GM12874 (cell line): ENCODE measurements around the gene HYAL2.

ENCODE experiments used
- TF ChIP-seq, protein P1 (sequence below): IDR thresholded peaks from 2 replicates; pipeline ENCODE4 v1.5.1; 2011; ENCODE audit warnings: low read depth, mild to moderate bottlenecking, control low read depth, low read length, moderate library complexity; ENCODE audit not compliant: insufficient read depth

Gene HYAL2

DNA sequence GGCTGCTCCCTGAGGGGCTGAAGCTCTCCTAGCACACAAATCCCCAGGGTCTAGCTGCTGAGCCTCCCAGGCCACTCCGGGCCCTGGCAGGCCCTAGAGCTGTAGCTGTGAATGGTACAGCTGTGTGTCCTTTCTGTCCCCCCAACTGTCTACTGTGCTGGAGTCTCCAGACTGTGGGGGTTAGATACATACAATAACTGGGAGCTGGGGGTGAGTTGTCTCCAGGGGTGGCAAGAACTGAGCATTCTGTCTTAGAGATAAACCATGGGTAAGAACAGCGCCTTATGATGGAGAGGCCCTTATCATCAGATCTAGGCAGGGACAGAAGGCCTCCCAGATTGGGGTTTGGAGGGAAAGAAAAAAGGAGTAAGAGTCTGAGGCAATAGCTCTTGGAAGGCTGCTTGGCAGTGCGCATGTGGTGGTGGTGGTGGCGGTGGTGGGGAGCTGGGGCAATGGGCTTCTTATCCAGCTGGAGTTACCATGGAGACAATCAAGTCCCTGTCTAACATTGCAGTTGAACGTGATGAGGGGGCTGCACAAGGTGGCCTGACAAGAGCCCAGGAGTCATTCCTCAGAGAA is 31.7 kb upstream of the HYAL2 start:
- TF ChIP-seq, protein P1, sequence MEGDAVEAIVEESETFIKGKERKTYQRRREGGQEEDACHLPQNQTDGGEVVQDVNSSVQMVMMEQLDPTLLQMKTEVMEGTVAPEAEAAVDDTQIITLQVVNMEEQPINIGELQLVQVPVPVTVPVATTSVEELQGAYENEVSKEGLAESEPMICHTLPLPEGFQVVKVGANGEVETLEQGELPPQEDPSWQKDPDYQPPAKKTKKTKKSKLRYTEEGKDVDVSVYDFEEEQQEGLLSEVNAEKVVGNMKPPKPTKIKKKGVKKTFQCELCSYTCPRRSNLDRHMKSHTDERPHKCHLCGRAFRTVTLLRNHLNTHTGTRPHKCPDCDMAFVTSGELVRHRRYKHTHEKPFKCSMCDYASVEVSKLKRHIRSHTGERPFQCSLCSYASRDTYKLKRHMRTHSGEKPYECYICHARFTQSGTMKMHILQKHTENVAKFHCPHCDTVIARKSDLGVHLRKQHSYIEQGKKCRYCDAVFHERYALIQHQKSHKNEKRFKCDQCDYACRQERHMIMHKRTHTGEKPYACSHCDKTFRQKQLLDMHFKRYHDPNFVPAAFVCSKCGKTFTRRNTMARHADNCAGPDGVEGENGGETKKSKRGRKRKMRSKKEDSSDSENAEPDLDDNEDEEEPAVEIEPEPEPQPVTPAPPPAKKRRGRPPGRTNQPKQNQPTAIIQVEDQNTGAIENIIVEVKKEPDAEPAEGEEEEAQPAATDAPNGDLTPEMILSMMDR: no peak

- TF ChIP-seq, protein P1: no peak
These were observed 30.9 kb upstream of the HYAL2 start for GRCh38 chr3:50353245-50354004.

- TF ChIP-seq, protein P1: 0 out of 2 replicates have a peak, but pooled peaks have one; percentile 5
These were observed 30.2 kb upstream of the HYAL2 start for GRCh38 chr3:50352781-50353180.

- TF ChIP-seq, protein P1: no peak
These were observed 28.8 kb upstream of the HYAL2 start for GRCh38 chr3:50351323-50351697.

DNA sequence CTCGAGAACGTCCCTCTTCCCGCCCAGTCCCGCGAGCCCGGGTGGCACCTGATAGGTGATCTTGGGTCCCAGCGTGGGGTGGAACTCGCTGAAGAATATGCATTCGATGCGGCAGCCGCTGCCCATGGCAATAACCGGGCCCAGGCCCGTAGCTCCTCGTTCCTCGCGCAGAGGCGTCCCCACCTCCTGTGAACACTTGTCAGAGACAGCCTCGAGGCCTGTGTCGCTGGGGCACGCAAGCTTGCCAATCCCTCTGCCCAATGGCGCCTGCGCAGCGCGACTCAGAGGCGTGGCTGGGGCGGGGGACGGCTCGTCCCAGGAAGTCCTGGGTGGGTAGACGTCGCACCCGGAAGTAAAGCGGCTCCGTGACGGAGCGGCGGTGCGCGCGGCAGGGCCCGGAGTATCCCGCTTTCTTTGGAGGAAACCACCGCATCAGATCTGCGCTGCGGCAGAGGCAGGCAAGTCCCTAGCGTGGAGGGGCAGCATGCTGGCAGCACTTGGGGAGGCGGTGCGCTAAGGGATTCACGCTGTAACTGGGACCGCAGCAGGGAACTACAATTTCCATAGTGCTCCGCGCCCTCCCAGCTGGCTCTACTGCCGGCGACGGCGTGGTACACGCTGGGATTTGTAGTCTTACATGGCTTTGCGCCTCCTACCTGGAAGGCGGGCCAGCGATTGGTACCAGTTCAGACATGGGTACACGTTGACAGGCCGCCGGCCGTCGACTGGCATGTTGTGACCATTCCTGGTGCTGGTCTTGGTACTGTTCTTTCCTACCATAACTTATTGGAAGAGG is 28.2 kb upstream of the HYAL2 start, which contains the start of the genes CYB561D2 and NPRL2:
TSS of gene CYB561D2 (plus strand) at position 336 of the 796 bp plus-strand sequence. CDS start 572 bp downstream, outside the sequence.
TSS of gene NPRL2 (minus strand) at position 249 of the 796 bp plus-strand sequence. CDS start at position 126, 123 bp downstream.
- TF ChIP-seq, protein P1: no peak

GRCh38 chr3:50350213-50350526 is 27.6 kb upstream of the HYAL2 start:
- TF ChIP-seq, protein P1: no peak

DNA sequence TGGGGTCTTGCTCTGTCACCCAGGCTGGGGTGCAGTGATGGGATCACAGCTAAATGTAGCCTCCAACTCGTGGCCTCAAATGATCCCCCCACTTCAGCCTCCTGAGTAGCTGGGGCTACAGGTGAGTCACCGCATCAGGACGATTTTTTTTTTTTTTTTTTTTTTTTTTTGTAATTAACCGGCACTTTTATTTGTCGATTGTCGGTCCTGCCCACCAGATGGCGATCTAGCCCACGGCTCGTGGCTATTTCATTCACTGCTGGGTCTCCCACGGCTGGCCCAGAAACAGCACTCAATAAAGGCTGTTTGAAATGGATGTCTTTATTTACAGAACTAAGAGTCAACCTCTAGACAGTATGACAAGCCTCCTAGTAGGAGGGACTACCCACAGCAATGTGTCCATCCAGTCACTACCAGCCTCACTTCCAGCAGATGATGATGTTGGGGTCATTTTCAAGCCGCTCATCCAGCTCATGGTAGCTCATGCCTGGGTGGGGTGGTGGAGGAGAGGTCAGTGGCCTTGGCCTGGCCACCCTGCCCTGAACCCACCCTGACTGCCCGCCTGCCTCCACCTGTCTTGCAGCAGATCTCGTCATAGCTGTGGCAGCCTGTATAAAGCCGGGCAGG is 24.8 kb upstream of the HYAL2 start:
- TF ChIP-seq, protein P1: peak; percentile 60
